ENCODE data around the gene FAAP20. TPM values are rescaled to one million over a fixed set of nuclear protein-coding genes. Genes with fewer than 3 reads are reported as not detected.

FAAP20 gene
- total and polyA plus RNA-seq, 2 of the 8 experiments (the other 6 are each of a cell fraction or from before 2014, with no cell fraction given), result 58.4 to 99.8 TPM

- no peaks in the 10 kb centered on the region for H3K23me2 ChIP-seq (ENCODE audit: low read depth, low read length)
- FAIRE-seq (no peak), DNase-seq (ENCODE audit: low read depth in 1 of 2, low spot score in 2 of 2) (no peak)
- no peak overlapping the region for H4K91ac ChIP-seq (replicated peaks; ENCODE audit: insufficient read length, low read length)
- peaks cover 7 to 22% (median 17%) of the 10 kb centered on the region in 4 experiments for H3K4me1 ChIP-seq (replicated peaks in 1 of 4; ENCODE audit: control insufficient read depth in 3 of 4, insufficient read depth in 4 of 4, low read length in 3 of 4)
- no peak overlapping the region for H2BK12ac ChIP-seq (ENCODE audit: low read depth, low read length)
- ChIA-PET CTCF (ENCODE audit: partially characterized antibody) (interaction anchor here (1.8 kb wide), 1 partner anchor 9 kb away, joined by 8 read pairs; no protein-coding TSS in a partner anchor), POLR2A (ENCODE audit: partially characterized antibody) (interaction anchor here (0.7 to 2.0 kb wide), 5 partner anchors 9 to 62 kb away, joined by 3 to 6 read pairs (median 4); no protein-coding TSS in a partner anchor)
- 94% methylated on average over 30 of the region's 33 CpGs; no CpG with 5 or more reads in 1 of the 2 experiments for WGBS, 2 experiments (ENCODE audit: extremely low coverage in 1 of 2, insufficient coverage in 1 of 2, insufficient read length in 1 of 2, insufficient replicate concordance in 2 of 2, low coverage in 1 of 2, low lambda C conversion rate in 2 of 2, missing lambda C conversion rate in 1 of 2)
- H4K20me1 ChIP-seq (replicated peaks in 1 of 2; ENCODE audit: control insufficient read depth in 1 of 2, insufficient read depth in 2 of 2, low read length in 2 of 2), result peaks cover 29 to 46% of the 10 kb centered on the region in 2 experiments
- H3K36me3 ChIP-seq (ENCODE audit: control insufficient read depth in 2 of 4, insufficient read depth in 4 of 4, low read length in 3 of 4), result peaks cover 0 to 3% (median 0%) of the 10 kb centered on the region in 4 experiments; a peak in 1 of 8 replicates
- H2BK5ac ChIP-seq (ENCODE audit: low read depth, low read length), result no peak overlapping the region
- H3K18ac ChIP-seq (ENCODE audit: extremely low read depth, low read length), result no peak overlapping the region
- no peak overlapping the region for H2AK5ac ChIP-seq (ENCODE audit: low read depth, low read length)
- no peak overlapping the region for H2BK15ac ChIP-seq (ENCODE audit: low read length)
- no peak overlapping the region for H3K23ac ChIP-seq (ENCODE audit: insufficient read length)
- H3K9ac ChIP-seq (replicated peaks in 1 of 4; ENCODE audit: extremely low read depth in 1 of 4, low read depth in 3 of 4, low read length in 3 of 4), result no peak overlapping the region; a peak in 1 of 7 replicates
- H3K79me2 ChIP-seq (ENCODE audit: control insufficient read depth in 1 of 2, insufficient read depth in 2 of 2, low read length in 2 of 2), result peaks cover 40 to 93% of the 10 kb centered on the region in 2 experiments
- no peak overlapping the region; the same call in 1 of the 2 replicates for H4K8ac ChIP-seq (ENCODE audit: extremely low read depth, insufficient read depth, low read length)
- no peak overlapping the region for H3K4me3 ChIP-seq (ENCODE audit: extremely low read depth in 1 of 4, insufficient read depth in 2 of 4, low read depth in 3 of 4, low read length in 4 of 4)
- peaks cover 35% of the 10 kb centered on the region for H3K79me1 ChIP-seq (ENCODE audit: low read depth, low read length)
- H3K9me3 ChIP-seq (ENCODE audit: insufficient read depth in 2 of 2, low read depth in 1 of 2, low read length in 1 of 2), result no peaks in the 10 kb centered on the region; a peak in 1 of 4 replicates
- H2AFZ ChIP-seq (ENCODE audit: low read length), result no peak overlapping the region
- no peak overlapping the region for H3K56ac ChIP-seq (replicated peaks; ENCODE audit: insufficient read length, low read depth, low read length)
- H2BK120ac ChIP-seq (replicated peaks; ENCODE audit: low read depth, low read length), result no peak overlapping the region
- H2BK20ac ChIP-seq (ENCODE audit: low read length), result no peak overlapping the region
- H3K27ac ChIP-seq (ENCODE audit: low read depth, low read length), result 0 out of 2 replicates have a peak overlapping the region, but pooled peaks have one; percentile 5
- H3K27me3 ChIP-seq (replicated peaks in 1 of 4; ENCODE audit: control insufficient read depth in 3 of 4, extremely low read depth in 1 of 4, insufficient read depth in 3 of 4, low read length in 3 of 4), result no peaks in the 10 kb centered on the region
- no peak overlapping the region for H3K14ac ChIP-seq (ENCODE audit: insufficient read length)
- H3K4ac ChIP-seq (replicated peaks; ENCODE audit: insufficient read length, low read depth, low read length), result no peak overlapping the region
- H4K5ac ChIP-seq (ENCODE audit: insufficient read length, low read depth, low read length), result no peak overlapping the region
- H3K4me2 ChIP-seq (ENCODE audit: insufficient read depth in 1 of 2, low read depth in 2 of 2, low read length in 2 of 2), result no peak overlapping the region
- TF ChIP-seq CEBPB (IDR thresholded peaks at IDR 0.05; ENCODE audit: low read depth, low read length) (no peak), SAP30 (IDR thresholded peaks at IDR 0.05; ENCODE audit: insufficient read depth, insufficient replicate concordance, low read length) (no peak), KDM5A (IDR thresholded peaks at IDR 0.05; ENCODE audit: low read length) (no peak), E2F6 (IDR thresholded peaks at IDR 0.05) (no peak), JUND (IDR thresholded peaks at IDR 0.05; ENCODE audit: low read length) (no peak), MAX (IDR thresholded peaks at IDR 0.05) (no peak), NANOG (IDR thresholded peaks at IDR 0.05; ENCODE audit: insufficient read depth, low read depth, low read length, poor library complexity, severe bottlenecking) (no peak), RXRA (IDR thresholded peaks at IDR 0.05; ENCODE audit: insufficient read depth, low read depth, low read length) (no peak), ASH2L (IDR thresholded peaks at IDR 0.05; ENCODE audit: low read length) (no peak), ZNF274 (IDR thresholded peaks at IDR 0.05; ENCODE audit: borderline replicate concordance, extremely low read depth, low read length) (no peak)
These were observed 48.5 kb upstream of the FAAP20 start for GRCh38 chr1:2242814-2243725.

Data from H1 (cell line).